GM23338 (cell line): ENCODE measurements around the gene SLC45A1. TPM values are rescaled to one million over a fixed set of nuclear protein-coding genes. Genes with fewer than 3 reads are reported as not detected.

Experiments used
- ATAC-seq: fragments of 200-7000 bp; cut with Tn5 transposase; 3 replicates; pipeline ENCODE4 v1.9.1; 2020
- DNase-seq: peaks from one replicate; pipeline ENCODE4 v3.0.0-alpha.2; 2015; ENCODE audit warnings: low spot score
- H2AFZ ChIP-seq: fragments of 200-600 bp; sonication (generic); 2 replicates; pipeline ENCODE4 v1.8.0; 2016; ENCODE audit warnings: antibody characterized with exemption, mild to moderate bottlenecking, moderate library complexity
- H3F3A ChIP-seq: fragments of 200-600 bp; sonication (generic); replicated peaks from 2 replicates; pipeline ENCODE4 v1.8.0; 2017; ENCODE audit warnings: antibody characterized with exemption, mixed run types, low read depth
- H3K27ac ChIP-seq: fragments of 200-600 bp; sonication (generic); 2 replicates; pipeline ENCODE4 v1.6.1; 2016; ENCODE audit warnings: low read depth
- H3K27me3 ChIP-seq: fragments of 200-600 bp; sonication (generic); 2 replicates; pipeline ENCODE4 v1.8.0; 2016; ENCODE audit warnings: mild to moderate bottlenecking, mixed run types, moderate library complexity; ENCODE audit not compliant: insufficient read depth
- H3K36me3 ChIP-seq: fragments of 200-600 bp; sonication (generic); 2 replicates; pipeline ENCODE4 v1.8.0; 2016; ENCODE audit warnings: mild to moderate bottlenecking; ENCODE audit not compliant: insufficient read depth
- H3K4me1 ChIP-seq: fragments of 200-600 bp; sonication (generic); 2 replicates; pipeline ENCODE4 v1.8.0; 2016; ENCODE audit warnings: mild to moderate bottlenecking, moderate library complexity; ENCODE audit not compliant: insufficient read depth
- H3K4me2 ChIP-seq: fragments of 200-600 bp; sonication (generic); 2 replicates; pipeline ENCODE4 v1.7.1; 2017; ENCODE audit warnings: mixed run types
- H3K4me3 ChIP-seq: fragments of 200-600 bp; sonication (generic); 2 replicates; pipeline ENCODE4 v1.6.1; 2016; ENCODE audit warnings: mixed run types
- H3K79me2 ChIP-seq: fragments of 200-600 bp; sonication (generic); replicated peaks from 2 replicates; pipeline ENCODE4 v1.8.0; 2017; ENCODE audit warnings: mild to moderate bottlenecking; ENCODE audit not compliant: insufficient read depth
- H3K9me2 ChIP-seq: fragments of 200-600 bp; sonication (generic); 2 replicates; pipeline ENCODE4 v1.8.0; 2017; ENCODE audit not compliant: insufficient read depth
- H4K20me1 ChIP-seq: fragments of 200-600 bp; sonication (generic); replicated peaks from 2 replicates; pipeline ENCODE4 v1.8.0; 2017; ENCODE audit warnings: mild to moderate bottlenecking; ENCODE audit not compliant: insufficient read depth
- H3K27ac Mint-ChIP-seq: 2 replicates; pipeline ENCODE4 v1.8.0; 2020; ENCODE audit warnings: inconsistent platforms, mild to moderate bottlenecking, moderate library complexity, mixed read lengths
- H3K27me3 Mint-ChIP-seq: 3 replicates; pipeline ENCODE4 v1.8.0; 2022; ENCODE audit warnings: low read depth, mild to moderate bottlenecking, moderate library complexity, mixed read lengths, inconsistent platforms; ENCODE audit not compliant: insufficient read depth, poor library complexity
- H3K36me3 Mint-ChIP-seq: 3 replicates; pipeline ENCODE4 v1.8.0; 2021; ENCODE audit warnings: low read depth, mild to moderate bottlenecking, inconsistent platforms, moderate library complexity, mixed read lengths
- H3K4me1 Mint-ChIP-seq: 3 replicates; pipeline ENCODE4 v1.8.0; 2020; ENCODE audit warnings: mild to moderate bottlenecking, inconsistent platforms, mixed read lengths
- H3K4me3 Mint-ChIP-seq: 3 replicates; pipeline ENCODE4 v1.8.0; 2021; ENCODE audit warnings: moderate library complexity, mild to moderate bottlenecking, inconsistent platforms, mixed read lengths
- H3K9me3 Mint-ChIP-seq: 3 replicates; pipeline ENCODE4 v1.8.0; 2020; ENCODE audit warnings: moderate library complexity, mild to moderate bottlenecking, inconsistent platforms, mixed read lengths
- CREB1 ChIP-seq: fragments of 250-450 bp; sonication (Bioruptor Pico); IDR thresholded peaks from 2 replicates; pipeline ENCODE4 v1.5.0; 2020; ENCODE audit warnings: low read depth, mild to moderate bottlenecking, moderate library complexity
- CTCF ChIP-seq, 2 experiments: fragments of 200-600 bp in 1 of 2; sonication (generic) in 1 of 2; conservative IDR thresholded peaks; 2 replicates each; pipeline versions ENCODE4 v1.5.1 to v1.6.1; 2016 to 2017; ENCODE audit warnings: antibody characterized with exemption in 2 of 2, low read depth in 2 of 2, mild to moderate bottlenecking in 2 of 2, moderate library complexity in 1 of 2
- ETS1 ChIP-seq: IDR thresholded peaks from 2 replicates; pipeline ENCODE4 v1.6.1; 2016; ENCODE audit warnings: antibody characterized with exemption
- EZH2 ChIP-seq: fragments of 200-600 bp; sonication (generic); IDR thresholded peaks from one replicate; pipeline ENCODE4 v1.8.0; 2017; ENCODE audit warnings: antibody characterized with exemption, mild to moderate bottlenecking, low read depth; ENCODE audit not compliant: unreplicated experiment
- EZH2phosphoT487 ChIP-seq: fragments of 200-600 bp; sonication (generic); IDR thresholded peaks from one replicate; pipeline ENCODE4 v1.8.1; 2018; ENCODE audit warnings: antibody characterized with exemption; ENCODE audit not compliant: unreplicated experiment
- JUNB ChIP-seq: IDR thresholded peaks from one replicate; pipeline ENCODE4 v1.6.1; 2016; ENCODE audit warnings: antibody characterized with exemption; ENCODE audit not compliant: unreplicated experiment
- NANOG ChIP-seq: IDR thresholded peaks from 2 replicates; pipeline ENCODE4 v1.6.1; 2016; ENCODE audit warnings: antibody characterized with exemption, borderline replicate concordance
- POLR2AphosphoS5 ChIP-seq: IDR thresholded peaks from 2 replicates; pipeline ENCODE4 v1.6.1; 2016; ENCODE audit warnings: antibody characterized with exemption, low read depth
- REST ChIP-seq: IDR thresholded peaks from one replicate; pipeline ENCODE4 v1.6.1; 2018; ENCODE audit warnings: antibody characterized with exemption; ENCODE audit not compliant: unreplicated experiment
- STAT1 ChIP-seq: IDR thresholded peaks from one replicate; pipeline ENCODE4 v1.6.1; 2016; ENCODE audit warnings: antibody characterized with exemption; ENCODE audit not compliant: unreplicated experiment
- ZNF114 ChIP-seq: fragments of 250-450 bp; sonication (Bioruptor Pico); IDR thresholded peaks from 2 replicates; pipeline ENCODE4 v1.5.0; 2020; ENCODE audit warnings: mild to moderate bottlenecking, moderate library complexity
- ZNF331 ChIP-seq: fragments of 250-450 bp; sonication (Bioruptor Pico); IDR thresholded peaks from 2 replicates; pipeline ENCODE4 v1.5.0; 2020; ENCODE audit warnings: low read depth, mild to moderate bottlenecking, moderate library complexity
- ZNF462 ChIP-seq: fragments of 250-450 bp; sonication (Bioruptor Pico); IDR thresholded peaks from 2 replicates; pipeline ENCODE4 v1.5.0; 2020; ENCODE audit warnings: mild to moderate bottlenecking, moderate library complexity
- polyA plus RNA-seq: library from polyadenylated mRNA; unstranded; fragments of >200 nt; fragmentation: Nextera tagmentation; extraction: Ambion mirVana; gene quantifications from 2 replicates; pipeline ENCODE4 v1.2.1, GENCODE V29; 2016
- total RNA-seq: library from RNA; depleted of rRNA; stranded (reverse); fragments of >200 nt; shearing (Covaris generic); gene quantifications from 2 replicates; pipeline ENCODE4 v1.2.3, GENCODE V29; 2014

The SLC45A1 gene
- total and polyA plus RNA-seq, 2 experiments from 2014 or later, result 1.3 to 2.3 TPM

GRCh38 chr1:8302081-8302956 lies 15.6 kb upstream of the SLC45A1 start:
- Histone ChIP-seq H3K9me2 (no peaks in the 10 kb centered on the region), H3K79me2 (no peaks in the 10 kb centered on the region), H3K36me3 (no peaks in the 10 kb centered on the region), H2AFZ (peak overlapping the region; percentile 84; the same call in 1 of the 2 replicates), H3K4me3 (no peak overlapping the region), H3K4me1 (peaks cover 10% of the 10 kb centered on the region), H3K27ac (peak overlapping the region; percentile 50; the same call in 1 of the 2 replicates), H3K27me3 (no peaks in the 10 kb centered on the region), H3K4me2 (peak overlapping the region; percentile 15; the same call in 1 of the 2 replicates), H4K20me1 (no peaks in the 10 kb centered on the region), H3F3A (no peaks in the 10 kb centered on the region)
- ATAC-seq (no peak; the same call in 2 of the 3 replicates), DNase-seq (peak; percentile 16)
- peaks cover 6% of the 10 kb centered on the region for H3K27me3 Mint-ChIP-seq
- TF ChIP-seq ETS1 (no peak), ZNF462 (CRISPR knock-in tag) (no peak), STAT1 (no peak), ZNF114 (CRISPR knock-in tag) (no peak), POLR2AphosphoS5 (no peak), EZH2phosphoT487 (no peak), JUNB (no peak), EZH2 (no peak), NANOG (no peak), CREB1 (CRISPR knock-in tag) (no peak), CTCF (conservative IDR thresholded peaks at IDR 0.05; ENCODE audit: low read depth in 2 of 2) (no peak), ZNF331 (no peak), REST (no peak)
- H3K36me3 Mint-ChIP-seq, result no peaks in the 10 kb centered on the region
- no peaks in the 10 kb centered on the region for H3K9me3 Mint-ChIP-seq
- H3K4me3 Mint-ChIP-seq, result no peak overlapping the region
- peaks cover 18% of the 10 kb centered on the region for H3K4me1 Mint-ChIP-seq
- peak overlapping the region; percentile 13; the same call in 1 of the 2 replicates for H3K27ac Mint-ChIP-seq
